Spinal cord (tissue), 10 donors: ENCODE measurements around the gene PRKCA. TPM values are rescaled to one million over a fixed set of nuclear protein-coding genes. Genes with fewer than 3 reads are reported as not detected.

Experiments used
- DNase-seq, 6 donors: peaks; one replicate each; pipeline versions ENCODE4 v3.0.0 to v3.0.0-alpha.2; 2013 to 2015; ENCODE audit warnings: low spot score in 6 of 6, low read depth in 4 of 6
- H3K27ac ChIP-seq: one replicate; pipeline ENCODE4 v1.5.1; 2013; ENCODE audit warnings: low read depth, low read length, control low read depth
- H3K27me3 ChIP-seq: one replicate; pipeline ENCODE4 v1.6.1; 2013; ENCODE audit warnings: low read length; ENCODE audit not compliant: control insufficient read depth, insufficient read depth
- H3K36me3 ChIP-seq: one replicate; pipeline ENCODE4 v1.6.1; 2013; ENCODE audit warnings: low read length; ENCODE audit not compliant: control insufficient read depth, insufficient read depth
- H3K4me1 ChIP-seq: one replicate; pipeline ENCODE4 v1.6.1; 2013; ENCODE audit warnings: low read length; ENCODE audit not compliant: control insufficient read depth, insufficient read depth
- H3K4me3 ChIP-seq: one replicate; pipeline ENCODE4 v1.5.1; 2013; ENCODE audit warnings: low read depth, low read length, control low read depth
- H3K9me3 ChIP-seq: one replicate; pipeline ENCODE4 v1.6.1; 2013; ENCODE audit warnings: low read length; ENCODE audit not compliant: control insufficient read depth, insufficient read depth
- WGBS: methylation state at CpG from one replicate; pipeline ENCODE4 v1.1.5; 2013; ENCODE audit warnings: missing lambda C conversion rate; ENCODE audit not compliant: insufficient coverage; 5-methylcytosine and 5-hydroxymethylcytosine counted together
- polyA plus RNA-seq, 2 donors: library from polyadenylated mRNA; unstranded; fragments of 120-200 nt; gene quantifications; one replicate each; pipeline ENCODE4 v1.2.1, GENCODE V29; 2013; ENCODE audit not compliant: insufficient read length in 2 of 2
- small RNA-seq: library from RNA; depleted of rRNA; stranded (forward); fragments of <200 nt; gene quantifications from one replicate; pipeline ENCODE3, GENCODE V24; 2014; ENCODE audit warnings: low replicate concordance
- total RNA-seq, 2 donors: library from RNA; depleted of rRNA in 1 of 2; stranded (reverse); fragments of 120-200 nt in 1 of 2; fragments of >200 nt in 1 of 2; gene quantifications; one replicate each; pipeline versions ENCODE4 v1.2.3 to v1.2.4, GENCODE V29; 2013 to 2014
- donor health status: healthy.

Gene PRKCA
- total and polyA plus RNA-seq, 4 donors: 42.4 to 51.3 (median 48.2) TPM

- DNase-seq: no peak
- WGBS: no CpG with 5 or more reads among the region's 3 CpGs
- H3K4me3 ChIP-seq: no peak overlapping the region
- H3K36me3 ChIP-seq: no peaks in the 10 kb centered on the region
- H3K27me3 ChIP-seq: no peaks in the 10 kb centered on the region
- H3K4me1 ChIP-seq: no peaks in the 10 kb centered on the region
- no peaks in the 10 kb centered on the region for H3K9me3 ChIP-seq
- no peak overlapping the region for H3K27ac ChIP-seq
Measured at GRCh38 chr17:66860204-66860603, 557.8 kb downstream of the PRKCA start.

Small RNAs within 50 kb of the gene (small RNA-seq; reads per million reads assigned to genes)
- not detected for gene MIR634
- 0.24 reads per million, percentile 16 among the genes with 10 or more reads in this experiment for gene RN7SL735P
- gene RNA5SP444: 0.10 reads per million
- gene RNA5SP445: not detected
- gene RNU6-928P: not detected

Other genes starting within 250 kb of the PRKCA start
- gene CEP112, start 110.5 kb upstream of the PRKCA start, total RNA-seq: 10 to 100 TPM; 24.9 to 26.2 TPM
- 10 to 100 TPM in 1 of 2 donors, 1 to 10 TPM in 1; 9.1 to 10.4 TPM for gene CEP112, start 110.5 kb upstream of the PRKCA start, polyA plus RNA-seq
- gene APOH, start 73.2 kb upstream of the PRKCA start, total RNA-seq: 1 to 10 TPM in 1 of 2 donors, not detected in 1; 1.5 TPM
- under 1 TPM; 0.14 to 0.89 TPM for gene APOH, start 73.2 kb upstream of the PRKCA start, polyA plus RNA-seq